HG03066 (cell line): Measurements from ENCODE around the gene CCSER2.

Source experiments
- ATAC-seq: cut with Tn5 transposase; IDR thresholded peaks from one replicate; pipeline ENCODE4 v1.9.1; 2021; ENCODE audit warnings: low read depth; ENCODE audit not compliant: unreplicated experiment

CCSER2 gene

GRCh38 chr10:84540617-84541288 is 212.4 kb downstream of the CCSER2 start:
- ATAC-seq, result peak; percentile 83

- ATAC-seq, result no peak
Measured at GRCh38 chr10:84541289-84541637, 212.9 kb downstream of the CCSER2 start.

DNA sequence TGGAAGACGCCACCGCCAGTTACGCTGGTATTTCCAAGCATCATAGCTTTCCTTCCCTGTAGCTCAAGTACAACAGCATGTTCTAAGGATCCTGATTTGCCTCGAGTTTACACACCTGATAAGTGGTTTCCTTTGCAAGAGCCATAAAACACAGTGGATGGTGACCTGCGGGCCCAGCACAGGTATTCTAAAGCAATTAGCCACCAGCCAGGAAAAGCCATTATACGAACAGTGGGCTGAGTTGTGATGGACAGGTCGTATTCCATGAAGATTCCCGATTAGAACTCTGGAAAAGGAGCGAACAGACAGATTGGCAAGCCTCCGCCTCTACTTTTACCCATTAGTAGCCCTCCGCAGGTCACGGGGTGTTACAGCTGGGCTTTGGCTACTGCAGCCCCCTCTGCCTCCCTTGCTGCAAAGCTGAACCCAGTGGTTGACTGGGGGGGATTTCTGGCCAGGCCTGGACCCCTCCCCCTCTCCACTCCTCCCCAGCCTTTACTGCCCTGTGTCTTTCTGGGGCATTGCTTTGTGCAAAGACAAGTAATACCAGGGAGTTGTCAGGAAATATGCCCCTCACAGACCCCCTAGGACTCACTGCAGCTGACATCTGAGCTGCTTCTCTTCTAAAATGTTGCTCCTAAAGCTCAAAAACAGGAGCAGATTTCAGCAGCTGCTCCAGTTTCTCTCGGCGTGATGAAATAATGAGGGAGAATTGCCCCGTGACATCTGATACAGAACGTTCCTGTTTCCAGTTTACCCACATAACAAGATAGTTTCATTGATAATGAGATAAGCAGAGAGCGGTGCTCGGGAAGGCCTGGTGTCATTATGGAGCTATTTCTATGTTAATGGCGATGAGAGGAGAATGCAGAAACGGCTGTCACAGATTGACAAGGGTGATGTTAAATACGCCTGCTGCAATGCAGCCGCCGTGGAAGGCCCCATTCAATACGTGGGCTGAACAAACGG is 214.4 kb downstream of the CCSER2 start:
- no peak for ATAC-seq

DNA sequence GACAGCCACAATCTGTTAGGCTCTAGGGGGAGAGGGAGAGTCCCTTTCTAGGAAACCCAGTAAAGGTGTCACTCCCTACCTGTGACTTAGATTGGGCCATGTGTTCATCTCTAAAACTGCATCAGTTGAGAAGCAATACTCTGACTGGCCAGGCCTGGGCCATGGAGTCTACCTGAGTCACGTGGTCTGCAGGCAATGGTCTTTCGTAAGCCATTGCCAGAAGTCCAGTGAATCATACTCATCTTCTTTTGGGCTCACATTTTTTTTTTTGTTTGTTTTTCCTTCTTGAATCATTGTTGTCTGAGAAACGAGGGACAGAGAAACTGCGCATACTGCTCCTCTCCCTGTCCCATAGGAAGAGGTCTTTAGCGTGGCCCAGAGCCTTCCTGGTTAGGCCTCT is 215.6 kb downstream of the CCSER2 start:
- no peak for ATAC-seq

DNA sequence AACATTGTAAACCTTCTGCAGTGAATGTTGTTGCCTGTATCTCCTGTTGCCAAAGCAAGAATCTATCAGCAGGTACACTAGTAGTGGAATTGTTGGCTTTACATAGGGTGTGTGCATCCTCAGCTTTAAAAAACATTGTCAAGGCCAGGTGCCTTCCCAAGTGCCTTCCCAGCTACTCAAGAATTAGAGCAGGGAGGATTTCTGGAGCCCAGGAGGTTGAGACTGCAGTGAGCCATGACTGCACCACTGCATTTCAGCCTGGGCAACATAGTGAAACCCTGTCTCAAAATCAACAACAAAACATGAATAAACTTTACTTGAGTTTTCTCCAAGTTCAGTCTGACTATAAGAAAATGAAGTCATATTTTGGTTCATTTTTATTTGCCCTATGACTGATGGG is 217.3 kb downstream of the CCSER2 start:
- no peak for ATAC-seq

DNA sequence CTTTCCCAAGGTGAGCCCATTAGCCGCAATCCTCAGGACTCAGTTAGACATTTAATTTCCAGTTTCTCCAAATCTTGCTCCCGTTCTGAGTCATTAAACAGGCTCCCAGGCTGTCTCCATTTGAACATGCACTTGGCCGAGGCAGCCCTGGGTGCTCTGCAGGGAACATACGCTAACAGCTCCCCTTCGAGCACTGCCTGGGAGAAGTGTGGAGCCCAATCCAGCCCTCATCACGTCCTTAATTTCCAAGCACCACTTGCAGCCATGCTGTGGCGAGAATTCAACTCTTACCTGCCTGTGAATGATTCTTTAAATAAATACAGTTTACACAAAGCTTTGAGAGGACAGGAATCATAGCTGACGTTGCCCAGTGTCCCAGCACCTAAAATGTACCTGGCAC is 218.2 kb downstream of the CCSER2 start:
- ATAC-seq, result no peak

DNA sequence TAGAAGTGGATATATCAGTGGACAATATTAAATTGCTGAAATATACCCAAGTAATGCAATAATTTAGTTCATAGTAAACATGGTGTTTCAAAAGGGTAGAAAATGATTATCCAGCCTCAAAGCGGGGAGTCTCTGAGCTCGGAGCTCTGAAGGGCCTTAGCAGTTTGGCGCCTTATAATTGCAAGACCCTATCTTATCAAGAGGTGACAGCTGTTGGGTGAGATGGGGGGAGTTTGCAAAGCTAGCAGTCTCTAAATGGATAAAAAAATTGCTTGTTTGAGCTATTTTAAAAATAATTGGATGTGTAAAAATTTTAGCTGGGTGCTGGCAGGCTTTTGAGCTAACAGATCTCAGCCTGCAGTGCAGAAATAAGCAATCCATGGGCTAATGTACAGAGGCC is 219.2 kb downstream of the CCSER2 start:
- no peak for ATAC-seq

DNA sequence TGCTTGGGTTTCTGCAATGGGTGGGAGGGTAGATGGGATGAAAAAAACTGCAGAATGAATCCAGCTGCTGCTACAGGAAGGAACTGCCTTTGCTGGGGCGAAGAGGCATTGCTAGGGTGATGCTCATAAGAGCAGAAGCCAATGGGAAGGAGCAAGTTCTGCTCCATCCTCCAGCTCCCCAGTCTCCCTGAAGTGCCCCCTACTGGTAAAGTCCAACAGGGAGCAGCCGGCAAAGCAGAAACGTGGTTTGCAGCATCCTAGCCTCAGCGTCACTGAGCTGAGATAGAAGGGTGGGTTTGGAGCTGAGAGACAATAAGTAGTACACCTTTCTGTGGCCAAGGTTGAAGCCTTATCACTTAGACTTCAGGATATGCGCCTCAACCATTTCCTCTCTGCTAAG is 220.5 kb downstream of the CCSER2 start:
- ATAC-seq, result no peak

GRCh38 chr10:84549368-84550165 is 221.2 kb downstream of the CCSER2 start:
- no peak for ATAC-seq

GRCh38 chr10:84550756-84551436 is 222.5 kb downstream of the CCSER2 start:
- ATAC-seq, result no peak

DNA sequence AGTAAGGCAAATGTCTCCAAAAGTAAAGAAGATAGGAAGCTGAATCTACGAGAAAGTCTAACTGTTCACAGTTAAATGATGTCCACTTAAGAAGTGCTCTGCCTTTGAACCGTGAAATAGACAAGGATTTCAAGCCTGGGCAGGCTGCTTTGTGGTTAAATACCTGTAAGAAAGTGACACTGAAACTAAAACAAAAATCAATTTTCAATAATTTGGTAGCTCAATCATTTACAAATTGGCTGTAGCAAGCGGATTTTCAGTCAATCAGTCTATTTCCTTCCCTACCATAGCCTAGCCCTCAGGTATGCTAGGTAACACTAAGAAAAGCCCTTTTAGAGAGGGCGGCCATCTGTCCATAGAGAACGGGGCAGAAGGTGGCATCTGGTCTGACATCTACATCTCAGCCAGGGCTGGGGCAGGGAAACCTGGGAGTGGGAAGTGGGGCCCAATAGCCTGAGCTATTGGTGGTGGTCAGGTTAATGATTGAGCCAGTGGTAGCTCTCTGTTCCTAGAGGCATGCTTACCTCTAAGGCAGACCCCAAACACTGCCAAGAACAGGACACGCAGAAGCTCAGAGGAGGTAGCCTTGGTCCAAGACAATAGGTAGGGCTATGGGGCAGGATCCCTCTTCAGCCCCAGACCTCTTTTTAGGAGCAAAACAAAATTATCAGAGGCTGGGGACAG is 223.2 kb downstream of the CCSER2 start:
- no peak for ATAC-seq

GRCh38 chr10:84552478-84552877 is 224.1 kb downstream of the CCSER2 start:
- ATAC-seq, result no peak

GRCh38 chr10:84562592-84562991 is 234.2 kb downstream of the CCSER2 start:
- ATAC-seq, result no peak

DNA sequence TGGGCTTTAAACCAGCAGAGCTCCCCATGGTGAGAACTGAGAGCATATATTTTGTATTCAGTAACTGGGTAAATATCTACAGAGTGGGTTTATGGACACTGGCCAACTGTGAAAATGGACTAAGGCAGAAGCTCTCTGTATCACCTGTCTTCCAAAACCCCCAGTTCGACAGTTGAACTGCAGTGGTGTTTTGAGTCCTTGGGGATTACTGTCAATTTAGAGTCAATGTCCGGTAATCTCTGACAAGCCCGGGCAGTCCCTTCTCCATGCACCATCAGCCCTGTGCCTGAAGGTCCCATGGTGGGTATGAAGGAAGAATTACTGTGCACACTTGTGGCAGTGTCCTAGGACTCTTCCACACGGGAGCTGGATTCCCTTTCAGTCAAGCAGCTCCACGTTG is 235.0 kb downstream of the CCSER2 start:
- peak; percentile 79 for ATAC-seq

DNA sequence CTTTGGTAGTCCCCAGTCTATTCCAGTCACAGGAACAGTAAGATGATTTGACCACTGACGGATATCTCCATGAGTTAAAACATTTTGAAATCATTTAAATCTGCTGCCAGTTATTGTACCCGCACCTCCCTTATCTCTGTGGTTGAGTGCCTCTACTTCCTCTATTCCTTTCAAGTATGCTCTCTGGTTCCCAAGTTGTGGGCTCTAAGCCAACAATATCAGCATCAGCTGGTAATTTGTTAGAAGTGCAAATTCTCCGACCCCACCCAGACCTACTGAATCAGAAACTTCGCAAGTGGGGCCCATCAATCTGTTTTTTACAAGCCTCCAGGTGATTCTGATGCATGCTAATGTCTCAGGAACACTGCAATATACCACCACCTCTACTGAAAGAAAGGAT is 235.5 kb downstream of the CCSER2 start:
- peak; percentile 37 for ATAC-seq

GRCh38 chr10:84565881-84566582 is 237.6 kb downstream of the CCSER2 start:
- ATAC-seq, result no peak

- no peak for ATAC-seq
Measured at GRCh38 chr10:84567133-84567532, 238.7 kb downstream of the CCSER2 start.
